HepG2 (cell line): ENCODE data around the gene PGPEP1. TPM values are rescaled to one million over a fixed set of nuclear protein-coding genes. Genes with fewer than 3 reads are reported as not detected.
A peak's percentile ranks its signal among the peaks of the same experiment; 100 is the strongest.

Source experiments
- CBFB ChIP-seq: sonication (generic); formaldehyde crosslinking; IDR thresholded peaks from 2 replicates; pipeline ENCODE4 v1.4.0; 2020; ENCODE audit warnings: missing genetic modification reagents
- CBX5 ChIP-seq: sonication (generic); formaldehyde crosslinking; IDR thresholded peaks from 2 replicates; pipeline ENCODE4 v1.4.0; 2020; ENCODE audit warnings: missing genetic modification reagents, borderline replicate concordance
- CEBPG ChIP-seq: IDR thresholded peaks from 2 replicates; pipeline ENCODE4 v1.6.1; 2016
- CHD2 ChIP-seq: IDR thresholded peaks from 2 replicates; pipeline ENCODE4 v1.6.1; 2011; ENCODE audit warnings: low read depth, low read length, improper control_type of control experiment
- FOXA3 ChIP-seq: IDR thresholded peaks from 2 replicates; pipeline ENCODE4 v1.6.1; 2016; ENCODE audit warnings: missing genetic modification reagents, missing compliant biosample characterization
- HOXA5 ChIP-seq: sonication (generic); formaldehyde crosslinking; IDR thresholded peaks from 2 replicates; pipeline ENCODE4 v1.4.0; 2020; ENCODE audit warnings: missing genetic modification reagents
- HOXD1 ChIP-seq: sonication (generic); formaldehyde crosslinking; IDR thresholded peaks from 2 replicates; pipeline ENCODE4 v1.5.0; 2020; ENCODE audit warnings: missing genetic modification reagents
- IRF2 ChIP-seq: IDR thresholded peaks from 2 replicates; pipeline ENCODE4 v1.6.1; 2018; ENCODE audit warnings: missing genetic modification reagents, missing compliant biosample characterization
- KAT7 ChIP-seq: IDR thresholded peaks from 2 replicates; pipeline ENCODE4 v1.6.1; 2018; ENCODE audit warnings: borderline replicate concordance, missing compliant biosample characterization
- NAIF1 ChIP-seq: sonication (generic); formaldehyde crosslinking; IDR thresholded peaks from 2 replicates; pipeline ENCODE4 v1.5.0; 2020; ENCODE audit warnings: mild to moderate bottlenecking, missing genetic modification reagents, borderline replicate concordance
- NFKB2 ChIP-seq: sonication (generic); formaldehyde crosslinking; IDR thresholded peaks from 2 replicates; pipeline ENCODE4 v1.4.0; 2020; ENCODE audit warnings: missing genetic modification reagents, borderline replicate concordance
- RCOR2 ChIP-seq: IDR thresholded peaks from 2 replicates; pipeline ENCODE4 v1.6.1; 2016; ENCODE audit warnings: missing biosample characterization, missing genetic modification reagents
- SMARCE1 ChIP-seq: fragments of 450-650 bp; IDR thresholded peaks from 2 replicates; pipeline ENCODE4 v1.6.1; 2017; ENCODE audit warnings: borderline replicate concordance
- SRSF1 ChIP-seq: fragments of 200-400 bp; formaldehyde crosslinking; optimal IDR thresholded peaks from 2 replicates; pipeline ENCODE3; 2017; ENCODE audit warnings: mild to moderate bottlenecking, low read depth, low read length, moderate library complexity
- TARDBP ChIP-seq: sonication (generic); formaldehyde crosslinking; IDR thresholded peaks from 2 replicates; pipeline ENCODE4 v1.8.0; 2022; ENCODE audit warnings: mild to moderate bottlenecking, missing genetic modification reagents
- TMF1 ChIP-seq: sonication (generic); formaldehyde crosslinking; IDR thresholded peaks from 2 replicates; pipeline ENCODE4 v1.8.1; 2022; ENCODE audit warnings: low read depth, missing genetic modification reagents
- ZBTB7B ChIP-seq: sonication (generic); formaldehyde crosslinking; IDR thresholded peaks from 2 replicates; pipeline ENCODE4 v1.4.0; 2020; ENCODE audit warnings: missing genetic modification reagents
- ZNF12 ChIP-seq: sonication (generic); formaldehyde crosslinking; IDR thresholded peaks from 2 replicates; pipeline ENCODE4 v1.5.0; 2020; ENCODE audit warnings: missing genetic modification reagents
- ZNF614 ChIP-seq: IDR thresholded peaks from 2 replicates; pipeline ENCODE4 v1.6.1; 2018; ENCODE audit warnings: missing biosample characterization, missing genetic modification reagents, inconsistent platforms, borderline replicate concordance
- ZNF737 ChIP-seq: sonication (generic); formaldehyde crosslinking; IDR thresholded peaks from 2 replicates; pipeline ENCODE4 v1.5.0; 2020; ENCODE audit warnings: missing genetic modification reagents, mild to moderate bottlenecking, borderline replicate concordance
- ZNF879 ChIP-seq: sonication (generic); formaldehyde crosslinking; IDR thresholded peaks from 2 replicates; pipeline ENCODE4 v1.8.1; 2023; ENCODE audit warnings: missing genetic modification reagents
- polyA plus RNA-seq, 8 experiments: library from polyadenylated mRNA; depleted of rRNA in 3 of 8; stranded (reverse) in 7 of 8; unstranded in 1 of 8; fragments of >200 nt; fragmentation: Illumina TruSeq in 4 of 8; extraction: Trizol in 4 of 8; gene quantifications; 2 replicates each; pipeline versions ENCODE4 v1.2.1 to v1.2.3, GENCODE V29; 2011 to 2016; ENCODE audit warnings: low read depth in 4 of 8, missing spikeins in 1 of 8, mixed read lengths in 1 of 8; ENCODE audit not compliant: insufficient read depth in 1 of 8
- total RNA-seq, 5 experiments: library from RNA; depleted of rRNA; stranded (reverse); fragments of >200 nt; fragmentation: Illumina TruSeq; extraction: Trizol; gene quantifications; 2 replicates each; pipeline ENCODE4 v1.2.3, GENCODE V29; 2016; ENCODE audit warnings: low read depth in 1 of 5
- TF ChIP-seq, protein P1 (sequence below): sonication (generic); formaldehyde crosslinking; IDR thresholded peaks from 2 replicates; pipeline ENCODE4 v1.5.0; 2020; ENCODE audit warnings: mild to moderate bottlenecking, missing genetic modification reagents, borderline replicate concordance
- TF ChIP-seq, protein P2 (sequence below): sonication (generic); formaldehyde crosslinking; IDR thresholded peaks from 2 replicates; pipeline ENCODE4 v1.5.0; 2020; ENCODE audit warnings: mild to moderate bottlenecking, missing genetic modification reagents
- TF ChIP-seq, protein P3 (sequence below): sonication (generic); formaldehyde crosslinking; IDR thresholded peaks from 2 replicates; pipeline ENCODE4 v1.8.1; 2023; ENCODE audit warnings: mild to moderate bottlenecking, missing genetic modification reagents

PGPEP1 gene
- total and polyA plus RNA-seq, 2 of the 13 experiments (the other 11 are each of a cell fraction or from before 2014, with no cell fraction given) = 53.1 to 56.6 TPM

DNA sequence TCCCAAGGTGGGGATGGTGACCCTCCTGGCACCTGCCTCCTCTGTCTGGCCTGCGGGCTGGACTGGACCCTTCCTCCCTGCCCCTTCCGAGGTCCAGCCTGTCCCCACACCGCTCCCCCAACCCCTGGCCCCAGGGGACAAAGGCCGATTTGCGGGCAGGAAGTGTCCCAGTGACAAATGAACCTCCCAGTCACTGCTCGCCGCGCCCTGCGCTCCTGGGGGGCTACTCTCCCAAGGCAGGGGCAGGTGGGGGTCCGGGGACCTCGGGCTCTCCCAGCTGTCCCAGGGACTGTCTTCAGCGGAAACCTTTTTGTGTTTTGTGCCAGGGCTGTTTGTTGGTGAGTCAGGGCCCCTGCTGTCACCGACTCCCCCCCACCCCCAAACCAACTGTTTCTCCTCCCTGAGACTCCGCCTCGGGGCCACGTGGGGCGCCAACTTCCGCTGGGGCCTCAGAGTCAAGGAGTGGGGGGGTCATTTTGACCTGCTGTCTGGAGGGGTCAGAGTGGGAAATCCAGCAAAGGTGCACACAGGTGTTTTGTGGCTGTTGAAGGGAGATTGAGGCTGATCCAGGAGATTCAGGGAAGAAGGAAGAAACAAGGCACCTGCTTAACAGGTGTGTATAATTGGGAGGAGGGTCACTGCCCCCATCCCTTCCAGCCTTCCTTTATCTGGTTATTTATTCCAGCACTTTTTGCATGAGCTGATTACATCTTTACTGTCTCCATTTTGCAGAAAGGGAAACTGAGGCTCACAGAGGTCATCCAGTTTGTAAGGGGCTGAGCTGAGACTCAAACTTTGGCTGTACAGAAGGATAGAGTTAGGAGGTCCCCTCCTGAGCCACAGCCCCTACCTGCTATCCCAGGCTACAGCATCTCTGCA, 831 bp downstream of the PGPEP1 start (continued):
- peak; percentile 32; the same call in 1 of the 2 replicates for TF ChIP-seq KAT7
- no peak for TF ChIP-seq CEBPG (CRISPR knock-in tag)
- TF ChIP-seq, protein P1, sequence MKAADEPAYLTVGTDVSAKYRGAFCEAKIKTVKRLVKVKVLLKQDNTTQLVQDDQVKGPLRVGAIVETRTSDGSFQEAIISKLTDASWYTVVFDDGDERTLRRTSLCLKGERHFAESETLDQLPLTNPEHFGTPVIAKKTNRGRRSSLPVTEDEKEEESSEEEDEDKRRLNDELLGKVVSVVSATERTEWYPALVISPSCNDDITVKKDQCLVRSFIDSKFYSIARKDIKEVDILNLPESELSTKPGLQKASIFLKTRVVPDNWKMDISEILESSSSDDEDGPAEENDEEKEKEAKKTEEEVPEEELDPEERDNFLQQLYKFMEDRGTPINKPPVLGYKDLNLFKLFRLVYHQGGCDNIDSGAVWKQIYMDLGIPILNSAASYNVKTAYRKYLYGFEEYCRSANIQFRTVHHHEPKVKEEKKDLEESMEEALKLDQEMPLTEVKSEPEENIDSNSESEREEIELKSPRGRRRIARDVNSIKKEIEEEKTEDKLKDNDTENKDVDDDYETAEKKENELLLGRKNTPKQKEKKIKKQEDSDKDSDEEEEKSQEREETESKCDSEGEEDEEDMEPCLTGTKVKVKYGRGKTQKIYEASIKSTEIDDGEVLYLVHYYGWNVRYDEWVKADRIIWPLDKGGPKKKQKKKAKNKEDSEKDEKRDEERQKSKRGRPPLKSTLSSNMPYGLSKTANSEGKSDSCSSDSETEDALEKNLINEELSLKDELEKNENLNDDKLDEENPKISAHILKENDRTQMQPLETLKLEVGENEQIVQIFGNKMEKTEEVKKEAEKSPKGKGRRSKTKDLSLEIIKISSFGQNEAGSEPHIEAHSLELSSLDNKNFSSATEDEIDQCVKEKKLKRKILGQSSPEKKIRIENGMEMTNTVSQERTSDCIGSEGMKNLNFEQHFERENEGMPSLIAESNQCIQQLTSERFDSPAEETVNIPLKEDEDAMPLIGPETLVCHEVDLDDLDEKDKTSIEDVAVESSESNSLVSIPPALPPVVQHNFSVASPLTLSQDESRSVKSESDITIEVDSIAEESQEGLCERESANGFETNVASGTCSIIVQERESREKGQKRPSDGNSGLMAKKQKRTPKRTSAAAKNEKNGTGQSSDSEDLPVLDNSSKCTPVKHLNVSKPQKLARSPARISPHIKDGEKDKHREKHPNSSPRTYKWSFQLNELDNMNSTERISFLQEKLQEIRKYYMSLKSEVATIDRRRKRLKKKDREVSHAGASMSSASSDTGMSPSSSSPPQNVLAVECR = peak; percentile 63; the same call in 1 of the 2 replicates
- 0 out of 2 replicates have a peak, but pooled peaks have one; percentile 42 for TF ChIP-seq RCOR2 (CRISPR knock-in tag)
- TF ChIP-seq SRSF1 = peak; percentile 84
- TF ChIP-seq HOXA5 (CRISPR knock-in tag) = 0 out of 2 replicates have a peak, but pooled peaks have one; percentile 39
- peak; percentile 56; the same call in 1 of the 2 replicates for TF ChIP-seq CBX5 (CRISPR knock-in tag)
- TF ChIP-seq CBFB = no peak
- no peak for TF ChIP-seq ZNF737 (CRISPR knock-in tag)
- no peak for TF ChIP-seq CHD2
- TF ChIP-seq HOXD1 (CRISPR knock-in tag) = peak; percentile 33; the same call in 1 of the 2 replicates
- TF ChIP-seq ZNF12 (CRISPR knock-in tag) = no peak
- TF ChIP-seq NAIF1 = no peak
- TF ChIP-seq SMARCE1 = no peak
- TF ChIP-seq, protein P2, sequence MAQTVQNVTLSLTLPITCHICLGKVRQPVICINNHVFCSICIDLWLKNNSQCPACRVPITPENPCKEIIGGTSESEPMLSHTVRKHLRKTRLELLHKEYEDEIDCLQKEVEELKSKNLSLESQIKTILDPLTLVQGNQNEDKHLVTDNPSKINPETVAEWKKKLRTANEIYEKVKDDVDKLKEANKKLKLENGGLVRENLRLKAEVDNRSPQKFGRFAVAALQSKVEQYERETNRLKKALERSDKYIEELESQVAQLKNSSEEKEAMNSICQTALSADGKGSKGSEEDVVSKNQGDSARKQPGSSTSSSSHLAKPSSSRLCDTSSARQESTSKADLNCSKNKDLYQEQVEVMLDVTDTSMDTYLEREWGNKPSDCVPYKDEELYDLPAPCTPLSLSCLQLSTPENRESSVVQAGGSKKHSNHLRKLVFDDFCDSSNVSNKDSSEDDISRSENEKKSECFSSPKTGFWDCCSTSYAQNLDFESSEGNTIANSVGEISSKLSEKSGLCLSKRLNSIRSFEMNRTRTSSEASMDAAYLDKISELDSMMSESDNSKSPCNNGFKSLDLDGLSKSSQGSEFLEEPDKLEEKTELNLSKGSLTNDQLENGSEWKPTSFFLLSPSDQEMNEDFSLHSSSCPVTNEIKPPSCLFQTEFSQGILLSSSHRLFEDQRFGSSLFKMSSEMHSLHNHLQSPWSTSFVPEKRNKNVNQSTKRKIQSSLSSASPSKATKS (CRISPR knock-in tag) = peak; percentile 76; the same call in 1 of the 2 replicates
- peak; percentile 72; the same call in 1 of the 2 replicates for TF ChIP-seq NFKB2 (CRISPR knock-in tag)
- TF ChIP-seq IRF2 (CRISPR knock-in tag) = 0 out of 2 replicates have a peak, but pooled peaks have one; percentile 32
- peak; percentile 40; the same call in 1 of the 2 replicates for TF ChIP-seq FOXA3 (CRISPR knock-in tag)
- TF ChIP-seq ZNF879 = no peak
- 0 out of 2 replicates have a peak, but pooled peaks have one; percentile 44 for TF ChIP-seq TMF1
- peak; percentile 92 for TF ChIP-seq ZBTB7B (CRISPR knock-in tag)
- peak; percentile 73 for TF ChIP-seq TARDBP (CRISPR knock-in tag)
- TF ChIP-seq ZNF614 (CRISPR knock-in tag) = no peak
- TF ChIP-seq, protein P3, sequence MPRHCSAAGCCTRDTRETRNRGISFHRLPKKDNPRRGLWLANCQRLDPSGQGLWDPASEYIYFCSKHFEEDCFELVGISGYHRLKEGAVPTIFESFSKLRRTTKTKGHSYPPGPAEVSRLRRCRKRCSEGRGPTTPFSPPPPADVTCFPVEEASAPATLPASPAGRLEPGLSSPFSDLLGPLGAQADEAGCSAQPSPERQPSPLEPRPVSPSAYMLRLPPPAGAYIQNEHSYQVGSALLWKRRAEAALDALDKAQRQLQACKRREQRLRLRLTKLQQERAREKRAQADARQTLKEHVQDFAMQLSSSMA (CRISPR knock-in tag) = no peak
